GM23248 (cell line): ENCODE measurements around the gene NOVA2. TPM values are rescaled to one million over a fixed set of nuclear protein-coding genes. Genes with fewer than 3 reads are reported as not detected.

Experiments used
- DNase-seq: peaks from one replicate; pipeline ENCODE4 v3.0.0-alpha.2; 2015
- H2AFZ ChIP-seq: fragments of 200-600 bp; sonication (generic); 2 replicates; pipeline ENCODE4 v1.6.1; 2016; ENCODE audit warnings: antibody characterized with exemption
- H3F3A ChIP-seq: fragments of 200-600 bp; sonication (generic); 2 replicates; pipeline ENCODE4 v1.6.1; 2016; ENCODE audit warnings: mild to moderate bottlenecking, antibody characterized with exemption, mixed run types; ENCODE audit not compliant: insufficient read depth
- H3K27ac ChIP-seq: fragments of 200-600 bp; sonication (generic); 2 replicates; pipeline ENCODE4 v1.5.1; 2016; ENCODE audit warnings: mild to moderate bottlenecking
- H3K27me3 ChIP-seq: fragments of 200-600 bp; sonication (generic); replicated peaks from 2 replicates; pipeline ENCODE4 v1.6.1; 2016; ENCODE audit warnings: mild to moderate bottlenecking; ENCODE audit not compliant: insufficient read depth
- H3K36me3 ChIP-seq: fragments of 200-600 bp; sonication (generic); 2 replicates; pipeline ENCODE4 v1.6.1; 2016; ENCODE audit warnings: low read depth, mild to moderate bottlenecking
- H3K4me1 ChIP-seq: fragments of 200-600 bp; sonication (generic); 2 replicates; pipeline ENCODE4 v1.6.1; 2016; ENCODE audit warnings: mild to moderate bottlenecking; ENCODE audit not compliant: insufficient read depth
- H3K4me2 ChIP-seq: fragments of 200-600 bp; sonication (generic); one replicate; pipeline ENCODE4 v1.6.1; 2016; ENCODE audit warnings: mild to moderate bottlenecking; ENCODE audit not compliant: unreplicated experiment
- H3K4me3 ChIP-seq: fragments of 200-600 bp; sonication (generic); 2 replicates; pipeline ENCODE4 v1.5.1; 2016; ENCODE audit warnings: mild to moderate bottlenecking
- H3K79me2 ChIP-seq: fragments of 200-600 bp; sonication (generic); 2 replicates; pipeline ENCODE4 v1.6.1; 2016; ENCODE audit warnings: mild to moderate bottlenecking; ENCODE audit not compliant: insufficient read depth
- H3K9ac ChIP-seq: fragments of 200-600 bp; sonication (generic); 2 replicates; pipeline ENCODE4 v1.6.1; 2016; ENCODE audit warnings: mild to moderate bottlenecking
- H3K9me2 ChIP-seq: fragments of 200-600 bp; sonication (generic); 2 replicates; pipeline ENCODE4 v1.6.1; 2016; ENCODE audit warnings: mixed run types, mild to moderate bottlenecking, moderate library complexity; ENCODE audit not compliant: insufficient read depth
- H3K9me3 ChIP-seq: fragments of 200-600 bp; sonication (generic); one replicate; pipeline ENCODE4 v1.6.1; 2017; ENCODE audit warnings: low read depth
- H4K20me1 ChIP-seq: fragments of 200-600 bp; sonication (generic); 2 replicates; pipeline ENCODE4 v1.6.0; 2016; ENCODE audit not compliant: insufficient read depth
- EZH2 ChIP-seq: fragments of 200-600 bp; sonication (generic); IDR thresholded peaks from 2 replicates; pipeline ENCODE4 v1.6.1; 2018; ENCODE audit warnings: antibody characterized with exemption, mild to moderate bottlenecking; ENCODE audit not compliant: insufficient read depth, poor library complexity, severe bottlenecking
- EZH2phosphoT487 ChIP-seq: fragments of 200-600 bp; sonication (generic); IDR thresholded peaks from 2 replicates; pipeline ENCODE4 v1.6.1; 2018; ENCODE audit warnings: antibody characterized with exemption, moderate library complexity, mild to moderate bottlenecking, low read depth; ENCODE audit not compliant: insufficient read depth
- WGBS, 2 experiments: methylation state at CpG; one replicate each; pipeline ENCODE4 v1.1.6; 2015 to 2017; ENCODE audit warnings: low lambda C conversion rate in 2 of 2, low coverage in 1 of 2; ENCODE audit errors: missing lambda C conversion rate in 2 of 2; 5-methylcytosine and 5-hydroxymethylcytosine counted together
- in situ Hi-C: fragments of 300-500 bp; cut with MboI; formaldehyde crosslinking; loops from 2 replicates; pipeline ENCODE4 v1.15.0; 2020
- polyA plus RNA-seq: library from polyadenylated mRNA; unstranded; fragments of >200 nt; fragmentation: Nextera tagmentation; extraction: Ambion mirVana; gene quantifications from 2 replicates; pipeline ENCODE4 v1.2.1, GENCODE V29; 2016
- total RNA-seq: library from RNA; depleted of rRNA; stranded (reverse); fragments of >200 nt; shearing (Covaris generic); gene quantifications from 2 replicates; pipeline ENCODE4 v1.2.3, GENCODE V29; 2014

Gene NOVA2
- total and polyA plus RNA-seq, 2 experiments from 2014 or later, result not detected

DNA sequence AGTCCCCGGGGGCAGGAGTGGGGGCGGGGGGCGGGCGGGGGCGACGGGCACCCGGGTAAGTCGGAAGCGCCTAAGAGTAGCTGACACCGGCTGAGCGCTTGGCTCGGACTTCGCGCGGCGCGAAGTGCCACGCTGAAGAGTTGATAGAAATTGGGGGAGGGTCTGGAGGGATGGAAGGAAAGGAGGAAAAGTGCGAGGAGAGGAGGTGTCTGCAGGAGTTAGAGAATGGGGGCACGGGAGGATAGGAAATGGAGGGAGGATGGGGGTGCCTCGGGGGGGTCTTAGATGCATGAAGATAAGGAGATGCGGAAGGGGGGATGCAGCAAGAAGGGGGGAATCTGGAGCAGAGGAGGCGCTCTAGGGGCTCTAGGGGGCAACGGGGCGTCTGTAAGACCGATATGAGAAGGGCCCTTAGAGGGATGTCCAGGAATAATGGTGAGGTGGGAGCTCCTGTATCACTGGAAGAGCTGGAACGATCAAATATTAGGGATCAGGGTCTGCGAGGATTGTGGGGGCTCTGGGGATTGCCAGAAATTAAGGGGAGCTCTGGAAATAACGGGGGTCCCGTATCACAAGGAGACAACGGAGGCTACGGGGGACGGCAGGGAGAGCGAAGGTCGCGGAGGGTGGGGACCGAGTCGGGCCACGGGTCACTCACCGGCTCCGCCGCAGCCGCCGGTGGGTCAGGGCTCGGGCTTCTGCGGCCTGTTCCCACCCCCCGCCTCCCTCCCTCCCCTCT, 71.6 kb downstream of the NOVA2 start, which contains the start of gene MYPOP:
Gene MYPOP (minus strand): TSS at position 702 of the 739 bp plus-strand sequence. CDS start 840 bp downstream, outside the sequence.
- H3K9me2 ChIP-seq, result no peaks in the 10 kb centered on the region
- peak within 1 kb of the TSS; percentile 28; the same call in 1 of the 2 replicates for H3K27ac ChIP-seq
- TF ChIP-seq EZH2 (no peak), EZH2phosphoT487 (no peak)
- H3K79me2 ChIP-seq, result peaks cover 22% of the 10 kb centered on the region
- H3K4me2 ChIP-seq, result peak within 1 kb of the TSS; percentile 87
- no peaks in the 10 kb centered on the region; the same call in 1 of the 2 replicates for H3K36me3 ChIP-seq
- H4K20me1 ChIP-seq, result no peaks in the 10 kb centered on the region
- no peaks in the 10 kb centered on the region for H3K9me3 ChIP-seq
- peaks cover 9% of the 10 kb centered on the region; the same call in 1 of the 2 replicates for H3F3A ChIP-seq
- H2AFZ ChIP-seq, result peak within 1 kb of the TSS; percentile 89
- H3K9ac ChIP-seq, result peak within 1 kb of the TSS; percentile 81
- DNase-seq, result peak; percentile 40
- H3K4me1 ChIP-seq, result peaks cover 9% of the 10 kb centered on the region; the same call in 1 of the 2 replicates
- 1 to 2% methylated on average over 28 to 40 of the region's 47 CpGs for WGBS, 2 experiments
- no peaks in the 10 kb centered on the region for H3K27me3 ChIP-seq
- peak within 1 kb of the TSS; percentile 81 for H3K4me3 ChIP-seq
- in situ Hi-C loops, result no loop called here

- Histone ChIP-seq H3K4me2 (peak overlapping the region; percentile 87), H4K20me1 (no peaks in the 10 kb centered on the region), H3K9me3 (no peaks in the 10 kb centered on the region), H3K4me3 (peak overlapping the region; percentile 81), H2AFZ (peak overlapping the region; percentile 89), H3K27me3 (no peaks in the 10 kb centered on the region), H3K79me2 (peaks cover 22% of the 10 kb centered on the region), H3F3A (peaks cover 6% of the 10 kb centered on the region; the same call in 1 of the 2 replicates), H3K9me2 (no peaks in the 10 kb centered on the region), H3K36me3 (no peaks in the 10 kb centered on the region; the same call in 1 of the 2 replicates), H3K27ac (no peak overlapping the region), H3K9ac (peak overlapping the region; percentile 81), H3K4me1 (peaks cover 7% of the 10 kb centered on the region; the same call in 1 of the 2 replicates)
- DNase-seq, result peak; percentile 80
- in situ Hi-C loops, result no loop called here
- TF ChIP-seq EZH2 (no peak), EZH2phosphoT487 (no peak)
- 4 to 7% methylated on average over 39 to 60 of the region's 69 CpGs for WGBS, 2 experiments
Measured at GRCh38 chr19:45901432-45901911, 72.2 kb downstream of the NOVA2 start.

GRCh38 chr19:45900738-45901431, 72.8 kb downstream of the NOVA2 start:
- TF ChIP-seq EZH2phosphoT487, result no peak
- no peak for TF ChIP-seq EZH2
- Histone ChIP-seq H3K4me3 (peak overlapping the region; percentile 81), H3K27ac (no peak overlapping the region), H3K9ac (peak overlapping the region; percentile 81), H3K27me3 (no peaks in the 10 kb centered on the region), H2AFZ (peak overlapping the region; percentile 89), H3K9me2 (no peaks in the 10 kb centered on the region), H4K20me1 (no peaks in the 10 kb centered on the region), H3K4me1 (peaks cover 5% of the 10 kb centered on the region; the same call in 1 of the 2 replicates), H3F3A (0 out of 2 replicates have a peak, but pooled peaks cover 1% of the 10 kb centered on the region), H3K79me2 (peaks cover 22% of the 10 kb centered on the region), H3K36me3 (no peaks in the 10 kb centered on the region; the same call in 1 of the 2 replicates), H3K4me2 (peak overlapping the region; percentile 87), H3K9me3 (no peaks in the 10 kb centered on the region)
- in situ Hi-C loops, result no loop called here
- no peak for DNase-seq
- WGBS, 2 experiments, result 65 to 78% methylated on average over 9 to 22 of the region's 22 CpGs

DNA sequence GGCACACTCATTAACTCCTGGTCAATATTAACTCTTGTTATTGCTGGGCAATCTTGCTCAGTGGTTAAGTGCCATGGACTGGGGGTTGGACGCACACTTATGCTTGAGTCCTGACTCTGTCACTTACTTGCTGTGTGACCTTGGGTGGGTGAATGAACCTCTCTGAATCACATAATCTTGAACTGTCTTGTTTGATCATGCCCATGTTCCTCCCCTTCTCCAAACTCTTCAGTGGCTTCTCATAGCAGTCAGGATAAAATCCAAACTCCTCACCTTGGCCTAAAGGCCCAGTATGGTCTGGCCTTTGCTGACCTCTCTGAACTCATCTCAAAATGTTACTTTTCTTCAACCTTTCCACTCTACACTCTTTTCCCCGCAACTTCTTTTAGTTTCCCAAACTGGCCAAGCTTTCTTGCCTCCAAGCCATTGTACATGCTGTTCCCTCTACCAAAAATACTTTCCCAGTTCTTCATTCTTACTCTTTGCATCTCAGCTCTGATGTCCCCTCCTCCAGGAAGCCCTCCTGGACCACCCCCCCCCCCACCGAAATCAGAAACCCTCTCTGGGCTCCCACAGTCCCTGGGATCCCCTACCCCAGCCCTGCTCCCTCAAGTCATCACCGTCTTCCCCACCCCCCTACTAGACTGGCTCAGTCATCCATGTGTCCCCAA, 73.6 kb downstream of the NOVA2 start:
- Histone ChIP-seq H2AFZ (no peak overlapping the region), H3F3A (no peaks in the 10 kb centered on the region), H3K27ac (no peak overlapping the region), H3K4me1 (peaks cover 5% of the 10 kb centered on the region; the same call in 1 of the 2 replicates), H3K4me3 (no peak overlapping the region), H3K9me2 (no peaks in the 10 kb centered on the region), H3K9ac (no peak overlapping the region), H3K36me3 (no peaks in the 10 kb centered on the region; the same call in 1 of the 2 replicates), H3K9me3 (no peaks in the 10 kb centered on the region), H4K20me1 (no peaks in the 10 kb centered on the region), H3K79me2 (peaks cover 22% of the 10 kb centered on the region), H3K4me2 (no peak overlapping the region), H3K27me3 (no peaks in the 10 kb centered on the region)
- 98% methylated on average over 3 to 4 of the region's 4 CpGs for WGBS, 2 experiments
- no peak for TF ChIP-seq EZH2
- no peak for TF ChIP-seq EZH2phosphoT487
- in situ Hi-C loops, result no loop called here
- DNase-seq, result no peak
